DMS 273 (cell line): Measurements from ENCODE around the gene CCDC137.

Source experiments
- DNase-seq: peaks from one replicate; lab custom pipeline; 2025; ENCODE audit not compliant: unreplicated experiment; lab: John Stamatoyannopoulos, UW

CCDC137 gene

DNA sequence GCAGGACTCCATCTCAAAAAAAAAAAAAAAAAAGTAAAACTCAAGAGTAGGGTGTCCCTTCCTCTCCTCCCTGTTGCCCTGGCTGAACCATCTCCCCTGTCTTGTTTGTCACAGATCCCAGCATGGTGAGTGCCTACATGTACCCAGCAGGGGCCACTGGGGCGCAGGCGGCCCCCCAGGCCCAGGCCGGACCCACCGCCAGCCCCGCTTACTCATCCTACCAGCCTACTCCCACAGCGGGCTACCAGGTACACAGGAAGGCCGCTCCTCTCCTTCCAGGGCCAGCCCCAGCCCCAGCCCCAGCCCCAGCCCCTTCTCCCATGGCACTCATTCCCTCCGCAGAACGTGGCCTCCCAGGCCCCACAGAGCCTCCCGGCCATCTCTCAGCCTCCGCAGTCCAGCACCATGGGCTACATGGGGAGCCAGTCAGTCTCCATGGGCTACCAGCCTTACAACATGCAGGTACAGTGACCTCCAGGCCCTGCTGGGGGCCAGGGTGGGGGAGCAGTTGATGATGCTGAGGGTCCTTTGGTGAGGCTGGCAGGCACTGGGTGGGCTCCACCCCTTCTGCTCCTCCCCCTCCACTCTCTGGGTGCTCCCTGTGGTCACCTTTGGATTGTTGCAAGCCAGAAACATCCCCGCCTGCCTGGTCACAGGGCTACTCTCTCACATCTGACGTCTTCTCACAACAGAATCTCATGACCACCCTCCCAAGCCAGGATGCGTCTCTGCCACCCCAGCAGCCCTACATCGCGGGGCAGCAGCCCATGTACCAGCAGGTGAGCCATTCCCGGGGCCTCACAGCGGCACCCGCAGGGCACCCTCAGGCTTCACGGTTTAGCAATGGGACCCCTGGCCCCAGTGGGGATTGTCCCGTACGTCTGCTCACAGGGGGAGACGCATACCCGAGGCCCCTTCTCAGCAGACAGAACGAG is 34.1 kb downstream of the CCDC137 start:
- no peak for DNase-seq

DNA sequence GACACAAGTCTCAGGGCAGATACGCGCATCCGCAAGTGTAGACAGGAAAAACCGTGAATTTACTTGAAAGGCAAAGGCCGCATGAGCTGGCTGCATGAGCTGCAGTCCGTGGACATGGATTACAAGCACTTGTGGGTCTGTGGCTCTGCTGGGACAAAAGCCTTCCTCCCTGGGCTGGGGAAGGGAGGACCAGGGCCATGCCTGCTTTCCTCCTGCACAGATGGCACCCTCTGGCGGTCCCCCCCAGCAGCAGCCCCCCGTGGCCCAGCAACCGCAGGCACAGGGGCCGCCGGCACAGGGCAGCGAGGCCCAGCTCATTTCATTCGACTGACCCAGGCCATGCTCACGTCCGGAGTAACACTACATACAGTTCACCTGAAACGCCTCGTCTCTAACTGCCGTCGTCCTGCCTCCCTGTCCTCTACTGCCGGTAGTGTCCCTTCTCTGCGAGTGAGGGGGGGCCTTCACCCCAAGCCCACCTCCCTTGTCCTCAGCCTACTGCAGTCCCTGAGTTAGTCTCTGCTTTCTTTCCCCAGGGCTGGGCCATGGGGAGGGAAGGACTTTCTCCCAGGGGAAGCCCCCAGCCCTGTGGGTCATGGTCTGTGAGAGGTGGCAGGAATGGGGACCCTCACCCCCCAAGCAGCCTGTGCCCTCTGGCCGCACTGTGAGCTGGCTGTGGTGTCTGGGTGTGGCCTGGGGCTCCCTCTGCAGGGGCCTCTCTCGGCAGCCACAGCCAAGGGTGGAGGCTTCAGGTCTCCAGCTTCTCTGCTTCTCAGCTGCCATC is 34.9 kb downstream of the CCDC137 start:
- DNase-seq, result peak; percentile 56

DNA sequence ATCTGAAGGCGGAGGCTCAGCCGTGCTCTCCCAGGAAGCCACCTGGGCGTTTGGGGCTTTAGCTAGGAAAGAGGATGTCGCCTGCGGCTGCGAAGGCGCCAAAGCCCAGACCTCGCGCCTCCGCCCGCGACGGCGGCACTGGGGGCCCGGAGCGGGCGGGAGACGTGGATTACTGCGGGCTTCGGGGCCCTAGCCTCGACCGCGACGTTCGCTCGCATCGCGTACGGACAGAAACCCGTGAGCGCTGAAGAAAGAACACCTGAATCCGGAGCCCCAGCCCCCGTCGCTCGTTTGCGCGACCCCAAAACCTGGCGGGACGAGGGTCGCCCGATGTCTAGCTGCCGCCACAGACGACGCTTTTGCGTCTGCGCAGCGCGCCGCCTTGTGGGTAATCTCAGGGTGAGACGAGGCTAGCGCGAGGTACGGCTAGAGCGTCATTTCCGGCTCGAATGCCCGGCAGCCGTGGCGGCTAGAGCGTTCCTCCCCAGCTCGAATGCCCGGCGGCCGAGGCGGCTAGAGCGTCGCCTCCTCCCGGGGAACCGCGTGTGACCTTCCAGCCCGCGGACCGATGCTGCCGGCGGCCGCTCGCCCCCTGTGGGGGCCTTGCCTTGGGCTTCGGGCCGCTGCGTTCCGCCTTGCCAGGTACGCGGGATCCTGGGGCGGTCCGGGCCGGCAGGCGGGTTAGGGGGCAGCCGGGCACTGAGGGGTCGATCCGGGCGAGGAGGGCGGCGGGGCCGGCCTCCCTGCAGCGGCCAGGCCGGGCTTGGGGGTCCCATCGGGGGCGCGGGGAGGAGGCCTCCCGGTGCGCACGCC is 36.6 kb downstream of the CCDC137 start, which contains the start of gene MRPL12:
Gene MRPL12 (plus strand): TSS at position 434 of the 813 bp plus-strand sequence. CDS start 135 bp downstream, at position 569.
- peak; percentile 98 for DNase-seq

DNA sequence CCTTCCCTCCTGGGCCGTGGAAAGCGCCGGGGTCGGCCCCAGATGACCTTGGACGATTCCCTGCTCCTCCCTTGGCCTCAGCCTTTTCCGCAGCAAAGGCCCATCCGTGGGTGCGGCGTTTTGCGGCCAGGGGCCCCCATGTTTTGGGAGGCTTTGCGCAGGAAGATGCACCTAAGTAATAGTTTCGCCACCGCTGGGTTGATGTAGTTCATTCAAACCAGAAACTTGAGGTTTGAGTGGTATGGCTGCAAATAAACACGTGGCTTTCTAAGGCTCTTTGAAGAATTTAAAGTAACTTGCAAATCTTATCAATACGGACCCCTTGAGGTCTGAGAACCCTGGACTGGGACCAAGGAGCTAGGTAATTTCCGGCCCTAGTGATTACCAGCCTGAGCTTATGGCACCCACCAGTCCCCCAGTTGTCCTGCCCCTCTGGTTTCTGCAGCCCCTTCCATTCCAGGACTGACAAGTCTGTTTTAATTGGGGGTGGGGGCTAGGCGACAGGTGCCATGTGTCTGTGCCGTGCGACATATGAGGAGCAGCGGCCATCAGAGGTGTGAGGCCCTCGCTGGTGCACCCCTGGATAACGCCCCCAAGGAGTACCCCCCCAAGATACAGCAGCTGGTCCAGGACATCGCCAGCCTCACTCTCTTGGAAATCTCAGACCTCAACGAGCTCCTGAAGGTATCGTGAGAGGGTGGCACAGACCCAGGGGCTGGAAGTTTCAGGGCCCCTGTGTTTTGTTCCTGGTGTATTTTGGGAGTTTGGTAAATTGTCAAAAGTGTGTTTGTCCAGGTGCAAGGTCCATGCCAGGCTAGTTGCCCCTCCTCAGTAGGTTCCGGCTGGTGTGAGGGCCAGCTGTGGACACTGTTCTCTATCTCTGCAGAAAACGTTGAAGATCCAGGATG is 37.5 kb downstream of the CCDC137 start:
- DNase-seq, result peak; percentile 54

DNA sequence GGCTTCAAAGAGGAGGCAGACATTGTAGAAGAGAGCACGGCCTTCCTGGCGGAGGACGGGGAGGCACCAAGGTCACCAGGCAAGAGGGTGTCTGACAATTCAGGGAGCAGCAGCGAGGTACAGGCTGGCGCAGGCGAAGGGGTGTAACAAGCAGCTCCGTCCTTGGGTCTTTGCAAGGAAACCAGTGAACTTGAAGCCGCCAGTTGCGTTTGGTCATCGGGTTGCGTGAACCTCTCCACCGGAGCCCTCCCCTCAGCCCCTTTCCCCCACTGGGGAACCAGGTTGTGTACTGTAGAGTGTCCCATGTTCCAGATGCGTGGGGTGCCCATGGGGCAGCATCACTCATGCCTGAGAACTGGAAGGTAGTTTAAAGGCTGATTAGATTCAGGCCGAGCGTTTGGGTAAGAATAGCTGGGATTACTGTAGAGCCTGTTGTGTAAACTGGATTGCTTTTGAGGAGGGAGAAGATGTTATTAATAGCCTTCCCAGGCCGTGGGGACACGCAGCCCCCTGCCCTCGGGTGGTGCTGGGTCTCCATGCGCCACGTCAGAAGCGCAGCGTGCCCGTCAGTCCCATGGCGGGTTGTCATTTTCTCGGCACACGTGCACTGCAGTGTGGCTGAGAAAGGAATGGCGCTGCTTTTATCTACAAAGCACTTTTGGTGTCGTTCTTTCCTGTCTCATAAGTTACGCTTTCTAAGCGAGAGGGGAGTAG is 39.1 kb downstream of the CCDC137 start:
- DNase-seq, result no peak

DNA sequence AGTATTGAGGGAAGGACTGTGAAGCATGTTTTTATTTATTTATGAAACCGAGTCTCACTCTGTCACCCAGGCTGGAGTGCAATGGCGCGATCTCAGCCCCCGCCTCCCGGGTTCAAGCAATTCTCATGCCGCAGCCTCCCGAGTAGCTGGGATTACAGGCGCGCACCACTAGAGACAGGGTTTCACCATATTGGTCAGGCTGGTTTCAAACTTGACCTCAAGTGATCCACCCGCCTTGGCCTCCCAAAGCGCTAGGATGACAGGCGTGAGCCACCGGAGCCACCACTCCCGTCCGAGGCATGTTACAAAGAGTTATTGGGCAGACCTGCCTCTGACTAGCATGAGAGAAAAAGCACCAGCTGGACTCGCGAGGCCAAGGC is 39.7 kb downstream of the CCDC137 start:
- no peak for DNase-seq

DNA sequence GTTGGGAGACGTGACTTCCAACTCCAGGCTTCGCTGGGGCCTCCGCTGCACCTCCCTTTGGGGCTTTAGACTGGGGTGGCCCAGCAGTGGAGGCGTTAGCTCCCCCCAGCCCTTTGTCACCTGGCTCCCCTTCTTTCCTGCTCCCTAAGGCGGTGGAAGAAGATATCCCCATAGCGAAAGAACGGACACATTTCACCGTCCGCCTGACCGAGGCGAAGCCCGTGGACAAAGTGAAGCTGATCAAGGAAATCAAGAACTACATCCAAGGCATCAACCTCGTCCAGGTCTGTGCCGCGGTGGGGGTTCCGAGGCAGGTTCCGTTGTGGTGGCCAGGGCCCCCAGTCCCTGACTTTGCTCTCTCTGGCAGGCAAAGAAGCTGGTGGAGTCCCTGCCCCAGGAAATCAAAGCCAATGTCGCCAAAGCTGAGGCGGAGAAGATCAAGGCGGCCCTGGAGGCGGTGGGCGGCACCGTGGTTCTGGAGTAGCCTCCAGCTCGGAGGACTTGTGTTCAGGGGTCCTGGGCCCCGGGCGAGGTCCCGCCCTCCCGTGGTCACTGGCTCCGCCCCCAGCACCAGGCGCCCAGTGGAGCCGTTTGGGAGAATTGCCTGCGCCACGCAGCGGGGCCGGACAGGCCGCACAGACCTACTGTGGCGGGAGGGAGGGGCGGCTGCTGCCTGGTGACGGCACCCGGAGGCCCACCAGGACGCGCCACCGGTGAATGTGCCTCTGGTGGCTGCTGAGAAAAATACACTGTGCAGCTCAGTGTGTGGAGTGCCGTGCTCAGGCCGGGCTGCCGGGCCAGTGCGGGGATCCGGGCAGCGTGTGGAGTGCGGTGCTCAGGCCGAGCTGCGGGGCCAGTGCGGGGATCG is 40.5 kb downstream of the CCDC137 start:
- no peak for DNase-seq

DNA sequence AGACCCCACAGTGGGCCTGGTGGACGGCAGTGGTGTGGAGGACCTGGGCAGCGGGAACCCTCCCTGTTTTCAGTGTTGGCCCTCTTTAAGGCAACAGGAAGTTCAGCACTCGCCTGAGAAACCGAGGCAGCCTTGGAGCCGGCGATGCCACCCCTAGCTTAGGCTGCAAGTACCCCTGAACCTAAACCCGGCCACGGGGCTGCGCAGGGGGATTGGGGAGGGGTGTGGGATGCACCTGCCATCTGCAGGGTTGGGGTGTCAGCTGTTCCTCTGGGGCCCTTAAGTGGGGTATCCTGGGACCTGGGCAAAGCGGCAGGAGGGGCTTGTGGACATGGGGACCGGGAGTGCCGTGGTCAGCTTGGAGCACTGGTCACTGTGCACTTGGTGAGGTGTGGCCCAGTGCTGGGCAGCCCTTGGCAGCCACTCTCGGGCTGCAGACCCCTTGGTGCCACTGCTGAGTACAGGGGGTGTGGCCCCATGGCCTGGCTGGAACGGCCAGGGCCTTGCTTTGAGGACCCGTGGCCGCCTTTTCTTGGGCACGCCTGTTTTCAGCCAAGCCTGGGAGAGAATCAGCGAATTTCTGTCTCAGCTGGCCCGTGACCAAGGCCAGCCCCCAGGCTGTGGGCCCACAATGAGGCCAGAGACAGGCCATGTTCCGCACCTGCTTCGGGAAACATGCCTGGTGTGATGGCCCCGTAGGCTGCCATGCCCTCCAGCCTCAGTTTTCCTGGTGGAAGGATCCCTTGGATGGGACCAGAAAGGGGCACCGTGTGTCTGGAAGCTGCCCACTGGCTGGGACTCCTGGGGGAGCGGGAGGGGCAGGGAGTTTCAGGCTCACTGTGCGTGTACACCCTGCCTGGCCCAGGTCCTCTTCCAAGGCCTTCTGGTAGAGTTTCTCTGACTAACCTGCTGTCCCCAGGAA is 41.4 kb downstream of the CCDC137 start:
- DNase-seq, result no peak

DNA sequence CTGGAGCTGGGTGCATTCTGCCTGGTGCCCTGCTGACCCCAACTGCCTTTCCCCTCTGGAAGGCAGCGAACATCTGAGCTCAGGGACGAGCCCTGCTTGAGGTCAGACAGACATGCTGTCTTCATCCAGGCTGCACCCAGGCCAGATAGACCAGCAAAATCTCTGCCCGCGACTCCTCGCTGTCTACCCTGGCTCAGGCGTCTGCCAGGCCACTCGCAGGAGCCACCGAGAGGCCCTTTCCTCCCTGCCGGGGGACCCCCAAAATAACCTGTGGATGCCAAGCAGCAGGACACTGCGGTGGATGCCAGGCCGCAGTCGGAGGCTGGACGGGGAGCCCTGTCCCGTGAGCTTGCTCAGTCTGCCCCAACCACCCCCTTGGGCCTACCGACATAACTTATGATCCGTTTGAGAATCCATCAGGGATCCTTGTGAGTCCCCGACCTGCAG is 42.2 kb downstream of the CCDC137 start:
- no peak for DNase-seq

DNA sequence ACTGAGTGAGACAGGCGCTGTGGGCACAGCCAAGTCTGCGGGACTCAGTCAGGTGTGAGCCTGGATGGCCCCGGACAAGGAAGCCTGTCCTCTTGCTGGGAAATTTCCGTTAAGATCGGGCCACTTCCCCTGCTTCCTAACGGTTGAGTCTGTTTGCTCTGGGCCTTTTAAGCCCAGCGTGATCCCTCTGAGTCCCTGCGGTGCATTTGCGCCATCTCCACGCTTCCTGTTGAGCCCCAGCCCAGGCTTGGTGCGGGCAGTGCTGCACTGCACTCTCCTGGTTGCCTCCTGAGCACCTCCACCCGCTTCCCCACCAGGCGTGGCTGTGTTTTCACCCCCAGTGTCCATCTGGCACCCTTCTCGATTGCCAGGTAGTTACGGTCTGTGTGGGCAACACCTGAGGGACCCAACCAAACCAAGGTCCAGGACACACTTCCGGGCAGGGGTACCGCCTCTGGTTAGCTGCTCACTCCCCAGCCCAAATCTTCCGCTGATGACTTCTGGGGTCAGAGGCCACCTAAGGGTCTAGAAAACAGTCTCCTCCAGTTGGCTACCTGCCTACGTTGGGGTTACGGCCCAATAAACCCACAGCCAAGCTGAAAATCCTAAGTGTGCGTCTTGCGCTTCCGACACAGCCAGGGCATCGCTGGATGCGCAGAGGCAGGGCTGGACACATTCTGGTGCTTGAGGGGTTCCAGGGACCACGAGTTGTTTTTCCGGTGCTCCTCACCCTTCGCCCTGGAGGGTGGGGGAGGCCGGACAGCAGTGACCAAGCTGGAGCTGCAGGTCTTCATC is 44.2 kb downstream of the CCDC137 start:
- peak; percentile 74 for DNase-seq

DNA sequence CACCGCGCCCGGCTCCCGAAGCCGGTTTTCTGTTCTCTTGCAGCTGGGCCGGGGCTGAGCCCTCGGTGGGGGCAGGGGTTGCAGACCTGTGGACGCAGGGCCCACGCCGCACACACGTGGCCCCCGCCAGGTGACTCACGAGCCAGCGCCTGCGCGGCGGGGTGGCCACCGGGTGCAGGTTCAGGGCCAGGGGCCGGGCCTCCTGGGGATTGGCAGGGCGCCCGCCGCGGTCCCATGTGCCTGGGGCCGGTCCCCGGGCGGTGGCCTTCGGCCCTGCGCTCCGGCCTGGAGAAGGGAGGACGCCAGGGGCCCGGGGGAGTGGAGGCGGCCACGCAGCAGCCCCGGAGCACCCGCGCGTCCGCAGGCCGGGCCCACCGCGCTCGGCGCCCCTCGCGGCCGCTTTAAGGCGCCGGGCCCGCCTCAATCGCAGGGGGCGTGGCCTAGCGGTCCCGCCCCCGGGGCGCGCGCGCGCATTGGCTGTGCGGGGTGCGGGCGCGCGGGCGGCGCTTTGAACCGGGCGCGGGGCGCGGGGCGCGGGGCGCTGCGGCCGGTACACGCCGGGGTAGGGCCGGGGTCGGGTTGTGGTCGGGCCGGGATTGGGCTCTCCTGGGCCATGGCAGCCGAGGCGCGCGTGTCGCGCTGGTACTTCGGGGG is 45.4 kb downstream of the CCDC137 start, which contains the start of gene SLC25A10:
Gene SLC25A10 (plus strand): TSS at position 471 of the 654 bp plus-strand sequence. CDS start 143 bp downstream, at position 614.
- peak; percentile 95 for DNase-seq

DNA sequence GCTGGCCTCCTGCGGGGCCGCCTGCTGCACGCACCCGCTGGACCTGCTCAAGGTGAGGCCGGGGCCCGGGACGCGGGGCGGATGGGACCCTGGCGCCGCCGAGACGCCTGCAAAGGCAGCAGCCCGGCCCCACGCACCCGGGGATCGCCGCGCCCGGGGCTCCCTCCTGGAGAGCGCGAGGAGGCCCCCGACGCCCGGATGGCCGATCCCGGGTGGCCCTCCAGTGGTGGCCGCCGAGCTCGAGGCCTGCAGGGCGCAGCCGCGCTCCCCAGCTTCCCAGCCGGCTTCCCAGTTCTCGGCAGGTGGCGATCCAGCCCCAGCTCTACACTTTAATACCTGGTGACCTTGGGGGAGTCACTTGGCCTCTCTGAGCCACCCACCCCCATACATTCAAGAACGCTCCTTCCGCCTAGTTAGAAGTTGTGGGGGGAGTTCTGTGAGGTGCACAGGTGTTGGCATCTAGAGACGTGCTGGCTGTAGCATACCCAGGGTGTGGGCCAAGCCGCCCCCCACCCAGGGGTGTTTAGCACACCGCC is 46.0 kb downstream of the CCDC137 start:
- DNase-seq, result peak; percentile 76

DNA sequence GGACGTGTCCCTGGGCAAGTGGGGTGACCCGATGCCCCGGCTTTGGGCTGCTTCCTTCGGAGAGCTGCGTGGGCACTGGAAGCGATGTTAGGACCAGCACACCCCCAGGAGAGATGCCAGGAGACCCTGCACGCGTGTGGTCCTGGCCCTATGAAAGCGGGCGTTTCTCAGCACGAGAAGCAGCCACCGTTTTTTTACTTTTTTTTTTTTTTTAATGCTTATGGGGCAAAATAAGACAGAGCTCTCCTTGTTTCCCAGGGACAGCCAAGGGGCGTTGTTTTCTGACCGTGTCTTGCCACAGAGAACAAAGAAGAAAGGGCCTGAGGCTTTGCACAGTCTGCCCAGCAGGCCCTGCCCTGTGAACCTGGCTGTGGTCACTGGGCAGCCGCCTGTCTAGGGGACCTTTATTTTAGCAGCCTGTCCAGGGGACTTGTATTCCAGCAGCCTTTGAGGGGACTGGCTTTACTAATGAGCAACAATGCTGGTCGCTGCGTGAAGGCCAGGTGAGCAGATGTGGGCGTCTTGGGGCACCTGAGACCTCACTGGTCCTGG is 46.5 kb downstream of the CCDC137 start:
- DNase-seq, result peak; percentile 70

DNA sequence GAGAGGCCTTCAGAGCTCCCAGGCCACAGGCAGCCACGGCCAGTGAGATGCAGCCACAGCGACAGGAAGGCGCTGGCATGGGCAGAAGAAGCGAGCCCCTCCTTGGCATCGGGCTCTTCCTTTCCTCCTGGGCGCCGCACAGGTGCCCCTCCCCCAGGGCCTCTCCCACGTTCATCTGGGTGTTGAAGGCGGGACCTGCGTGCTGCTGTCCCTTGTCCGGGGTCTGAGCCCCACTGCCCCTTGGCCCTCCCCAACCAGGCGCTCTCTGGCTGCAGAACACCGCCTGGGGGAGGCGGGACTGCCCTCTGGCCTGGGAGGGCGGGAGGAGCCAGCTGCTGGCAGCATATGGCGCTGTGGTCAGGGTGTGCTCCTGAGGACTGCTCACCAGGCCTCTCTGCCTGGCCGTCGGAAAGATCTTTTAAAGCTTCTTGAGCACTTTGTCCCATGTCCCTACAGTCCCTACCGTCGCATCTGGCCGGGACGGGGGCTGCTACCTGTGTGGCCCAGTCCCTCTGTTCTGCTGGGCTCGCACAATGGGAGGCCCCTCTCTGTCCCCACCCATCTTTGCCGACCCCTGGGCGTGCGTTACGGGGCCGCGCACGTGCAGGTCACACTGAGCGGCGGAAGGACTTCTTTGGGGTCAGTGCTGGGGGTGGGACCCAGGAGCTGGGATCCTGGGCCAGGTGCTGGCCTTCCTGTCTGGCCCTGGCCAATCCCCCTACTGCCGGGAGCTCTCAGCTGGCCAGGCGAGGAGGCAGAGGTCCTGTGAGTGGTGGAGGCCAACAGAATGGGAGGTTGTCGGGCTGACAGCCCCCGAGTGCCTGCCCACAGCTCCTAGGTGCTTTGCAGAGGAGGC is 47.2 kb downstream of the CCDC137 start:
- DNase-seq, result peak; percentile 55
